WTC11 (cell line): ENCODE data around the gene SPRY2. TPM values are rescaled to one million over a fixed set of nuclear protein-coding genes. Genes with fewer than 3 reads are reported as not detected.

ENCODE experiments used
- ATAC-seq: fragments of 200-7000 bp; cut with Tn5 transposase; 2 replicates; pipeline ENCODE4 v1.10.0; 2021; ENCODE audit warnings: mild to moderate bottlenecking, moderate library complexity
- CTCF ChIA-PET: fragments of 300-600 bp; sonication (Branson Sonifier 250); formaldehyde crosslinking; loops from one replicate; lab custom pipeline; 2021; ENCODE audit warnings: antibody characterized with exemption; lab: Charles Lee
- POLR2A ChIA-PET: fragments of 350-600 bp; sonication (Branson Sonifier 250); formaldehyde crosslinking; loops from one replicate; lab custom pipeline; 2021; ENCODE audit warnings: antibody characterized with exemption; lab: Charles Lee
- DNase-seq: peaks from one replicate; pipeline ENCODE4 v3.0.0; 2021; ENCODE audit warnings: low spot score
- H3K27ac Mint-ChIP-seq: 2 replicates; pipeline ENCODE4 v1.8.0; 2021; ENCODE audit warnings: mixed read lengths
- H3K27me3 Mint-ChIP-seq: 2 replicates; pipeline ENCODE4 v1.8.0; 2021; ENCODE audit warnings: low read depth, mild to moderate bottlenecking, moderate library complexity, mixed read lengths
- H3K36me3 Mint-ChIP-seq: 2 replicates; pipeline ENCODE4 v1.8.0; 2021; ENCODE audit warnings: mixed read lengths
- H3K4me1 Mint-ChIP-seq: 2 replicates; pipeline ENCODE4 v1.8.0; 2022; ENCODE audit warnings: mixed read lengths
- H3K4me3 Mint-ChIP-seq: 2 replicates; pipeline ENCODE4 v1.8.0; 2021; ENCODE audit warnings: mild to moderate bottlenecking, moderate library complexity, mixed read lengths
- H3K9me3 Mint-ChIP-seq: 2 replicates; pipeline ENCODE4 v1.8.0; 2021; ENCODE audit warnings: mixed read lengths
- GRHL2 ChIP-seq: fragments of 250-450 bp; sonication (Bioruptor Pico); IDR thresholded peaks from 2 replicates; pipeline ENCODE4 v1.8.0; 2022; ENCODE audit warnings: mild to moderate bottlenecking, moderate library complexity; ENCODE audit not compliant: insufficient replicate concordance, severe bottlenecking
- GTF2I ChIP-seq: fragments of 250-450 bp; sonication (Bioruptor Pico); conservative IDR thresholded peaks from 2 replicates; pipeline ENCODE4 v1.4.0; 2021; ENCODE audit warnings: mild to moderate bottlenecking
- MXD4 ChIP-seq: fragments of 250-450 bp; sonication (Bioruptor Pico); IDR thresholded peaks from 2 replicates; pipeline ENCODE4 v1.8.0; 2021; ENCODE audit warnings: mild to moderate bottlenecking, moderate library complexity, borderline replicate concordance
- OVOL2 ChIP-seq: fragments of 250-450 bp; sonication (Bioruptor Pico); IDR thresholded peaks from 2 replicates; pipeline ENCODE4 v1.9.0; 2021; ENCODE audit warnings: mild to moderate bottlenecking, borderline replicate concordance
- TEAD4 ChIP-seq: sonication (generic); formaldehyde crosslinking; IDR thresholded peaks from 2 replicates; pipeline ENCODE4 v1.8.0; 2022; ENCODE audit warnings: mild to moderate bottlenecking, missing genetic modification reagents
- ZBTB21 ChIP-seq: sonication (generic); formaldehyde crosslinking; IDR thresholded peaks from 2 replicates; pipeline ENCODE4 v1.8.1; 2023; ENCODE audit warnings: mild to moderate bottlenecking, missing genetic modification reagents, borderline replicate concordance
- total RNA-seq: library from RNA; stranded (reverse); gene quantifications from 3 replicates; pipeline ENCODE4 v1.2.3, GENCODE V29; 2021
- TF ChIP-seq, protein P1 (sequence below): fragments of 250-450 bp; sonication (Bioruptor Pico); IDR thresholded peaks from 2 replicates; pipeline ENCODE4 v1.8.0; 2021; ENCODE audit warnings: mild to moderate bottlenecking
- TF ChIP-seq, protein P2 (sequence below): fragments of 250-450 bp; sonication (Bioruptor Pico); IDR thresholded peaks from 2 replicates; pipeline ENCODE4 v1.9.0; 2021; ENCODE audit warnings: mild to moderate bottlenecking
- TF ChIP-seq, protein P3 (sequence below): sonication (generic); formaldehyde crosslinking; IDR thresholded peaks from 2 replicates; pipeline ENCODE4 v1.8.0; 2023; ENCODE audit warnings: missing genetic modification reagents
- TF ChIP-seq, protein P4 (sequence below): fragments of 250-450 bp; sonication (Bioruptor Pico); IDR thresholded peaks from 2 replicates; pipeline ENCODE4 v1.9.0; 2021; ENCODE audit warnings: mild to moderate bottlenecking, borderline replicate concordance
- TF ChIP-seq, protein P5 (sequence below): fragments of 200-600 bp; IDR thresholded peaks from 2 replicates; pipeline ENCODE4 v1.8.0; 2022; ENCODE audit warnings: antibody characterized with exemption
- TF ChIP-seq, protein P6 (sequence below): sonication (generic); formaldehyde crosslinking; IDR thresholded peaks from 2 replicates; pipeline ENCODE4 v1.8.1; 2023; ENCODE audit warnings: mild to moderate bottlenecking, moderate library complexity, missing genetic modification reagents
- TF ChIP-seq, protein P7 (sequence below): sonication (generic); formaldehyde crosslinking; IDR thresholded peaks from 2 replicates; pipeline ENCODE4 v1.8.0; 2022; ENCODE audit warnings: mild to moderate bottlenecking, missing genetic modification reagents

Gene SPRY2
- total RNA-seq, 1 experiment from 2014 or later = 63.2 TPM

DNA sequence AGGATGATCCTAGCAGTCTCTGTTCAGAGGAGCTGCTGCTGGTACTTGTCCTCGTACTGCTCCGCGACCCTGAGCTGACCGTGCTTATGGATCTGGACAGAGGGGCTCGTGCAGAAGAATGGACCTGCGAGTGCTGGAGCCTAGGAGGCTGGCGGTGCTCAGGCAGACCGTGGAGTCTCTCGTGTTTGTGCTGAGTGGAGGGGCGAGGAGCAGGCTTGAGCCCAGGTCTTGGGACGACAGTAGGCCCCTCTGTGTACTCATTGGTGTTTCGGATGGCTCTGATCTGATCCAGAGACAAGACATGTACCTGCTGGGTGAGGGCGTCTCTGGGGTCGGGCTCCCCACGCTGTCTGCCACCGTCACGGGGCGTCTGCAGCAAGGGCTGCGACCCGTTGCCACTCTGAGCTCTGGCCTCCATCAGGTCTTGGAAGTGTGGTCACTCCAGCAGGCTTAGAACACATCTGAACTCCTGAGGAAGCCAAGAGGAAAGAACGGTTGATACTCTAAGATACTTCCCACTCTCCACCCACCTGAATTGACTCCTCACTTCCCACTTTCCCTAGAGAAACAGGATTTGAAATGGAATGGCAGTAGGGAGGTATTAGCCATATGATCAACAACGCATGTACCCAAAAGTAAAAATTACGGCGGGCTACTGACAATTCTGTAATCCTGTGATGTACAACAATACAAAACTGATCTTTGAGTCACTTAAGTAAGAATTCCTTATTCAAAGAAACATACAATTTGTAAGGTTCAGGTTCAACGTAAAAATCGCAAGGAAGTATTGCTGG is 3.4 kb downstream of the SPRY2 start:
- H3K27me3 Mint-ChIP-seq = no peaks in the 10 kb centered on the region
- H3K27ac Mint-ChIP-seq = peak overlapping the region; percentile 92
- peaks cover 47% of the 10 kb centered on the region for H3K36me3 Mint-ChIP-seq
- H3K4me3 Mint-ChIP-seq = no peak overlapping the region
- TF ChIP-seq GRHL2 (CRISPR knock-in tag) (no peak), MXD4 (CRISPR knock-in tag) (no peak), GTF2I (CRISPR knock-in tag) (no peak)
- TF ChIP-seq, protein P1, sequence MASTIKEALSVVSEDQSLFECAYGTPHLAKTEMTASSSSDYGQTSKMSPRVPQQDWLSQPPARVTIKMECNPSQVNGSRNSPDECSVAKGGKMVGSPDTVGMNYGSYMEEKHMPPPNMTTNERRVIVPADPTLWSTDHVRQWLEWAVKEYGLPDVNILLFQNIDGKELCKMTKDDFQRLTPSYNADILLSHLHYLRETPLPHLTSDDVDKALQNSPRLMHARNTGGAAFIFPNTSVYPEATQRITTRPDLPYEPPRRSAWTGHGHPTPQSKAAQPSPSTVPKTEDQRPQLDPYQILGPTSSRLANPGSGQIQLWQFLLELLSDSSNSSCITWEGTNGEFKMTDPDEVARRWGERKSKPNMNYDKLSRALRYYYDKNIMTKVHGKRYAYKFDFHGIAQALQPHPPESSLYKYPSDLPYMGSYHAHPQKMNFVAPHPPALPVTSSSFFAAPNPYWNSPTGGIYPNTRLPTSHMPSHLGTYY (CRISPR knock-in tag) = no peak
- TF ChIP-seq, protein P2, sequence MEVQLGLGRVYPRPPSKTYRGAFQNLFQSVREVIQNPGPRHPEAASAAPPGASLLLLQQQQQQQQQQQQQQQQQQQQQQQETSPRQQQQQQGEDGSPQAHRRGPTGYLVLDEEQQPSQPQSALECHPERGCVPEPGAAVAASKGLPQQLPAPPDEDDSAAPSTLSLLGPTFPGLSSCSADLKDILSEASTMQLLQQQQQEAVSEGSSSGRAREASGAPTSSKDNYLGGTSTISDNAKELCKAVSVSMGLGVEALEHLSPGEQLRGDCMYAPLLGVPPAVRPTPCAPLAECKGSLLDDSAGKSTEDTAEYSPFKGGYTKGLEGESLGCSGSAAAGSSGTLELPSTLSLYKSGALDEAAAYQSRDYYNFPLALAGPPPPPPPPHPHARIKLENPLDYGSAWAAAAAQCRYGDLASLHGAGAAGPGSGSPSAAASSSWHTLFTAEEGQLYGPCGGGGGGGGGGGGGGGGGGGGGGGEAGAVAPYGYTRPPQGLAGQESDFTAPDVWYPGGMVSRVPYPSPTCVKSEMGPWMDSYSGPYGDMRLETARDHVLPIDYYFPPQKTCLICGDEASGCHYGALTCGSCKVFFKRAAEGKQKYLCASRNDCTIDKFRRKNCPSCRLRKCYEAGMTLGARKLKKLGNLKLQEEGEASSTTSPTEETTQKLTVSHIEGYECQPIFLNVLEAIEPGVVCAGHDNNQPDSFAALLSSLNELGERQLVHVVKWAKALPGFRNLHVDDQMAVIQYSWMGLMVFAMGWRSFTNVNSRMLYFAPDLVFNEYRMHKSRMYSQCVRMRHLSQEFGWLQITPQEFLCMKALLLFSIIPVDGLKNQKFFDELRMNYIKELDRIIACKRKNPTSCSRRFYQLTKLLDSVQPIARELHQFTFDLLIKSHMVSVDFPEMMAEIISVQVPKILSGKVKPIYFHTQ (CRISPR knock-in tag) = no peak
- TF ChIP-seq, protein P3, sequence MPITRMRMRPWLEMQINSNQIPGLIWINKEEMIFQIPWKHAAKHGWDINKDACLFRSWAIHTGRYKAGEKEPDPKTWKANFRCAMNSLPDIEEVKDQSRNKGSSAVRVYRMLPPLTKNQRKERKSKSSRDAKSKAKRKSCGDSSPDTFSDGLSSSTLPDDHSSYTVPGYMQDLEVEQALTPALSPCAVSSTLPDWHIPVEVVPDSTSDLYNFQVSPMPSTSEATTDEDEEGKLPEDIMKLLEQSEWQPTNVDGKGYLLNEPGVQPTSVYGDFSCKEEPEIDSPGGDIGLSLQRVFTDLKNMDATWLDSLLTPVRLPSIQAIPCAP (CRISPR knock-in tag) = no peak
- TF ChIP-seq, protein P4, sequence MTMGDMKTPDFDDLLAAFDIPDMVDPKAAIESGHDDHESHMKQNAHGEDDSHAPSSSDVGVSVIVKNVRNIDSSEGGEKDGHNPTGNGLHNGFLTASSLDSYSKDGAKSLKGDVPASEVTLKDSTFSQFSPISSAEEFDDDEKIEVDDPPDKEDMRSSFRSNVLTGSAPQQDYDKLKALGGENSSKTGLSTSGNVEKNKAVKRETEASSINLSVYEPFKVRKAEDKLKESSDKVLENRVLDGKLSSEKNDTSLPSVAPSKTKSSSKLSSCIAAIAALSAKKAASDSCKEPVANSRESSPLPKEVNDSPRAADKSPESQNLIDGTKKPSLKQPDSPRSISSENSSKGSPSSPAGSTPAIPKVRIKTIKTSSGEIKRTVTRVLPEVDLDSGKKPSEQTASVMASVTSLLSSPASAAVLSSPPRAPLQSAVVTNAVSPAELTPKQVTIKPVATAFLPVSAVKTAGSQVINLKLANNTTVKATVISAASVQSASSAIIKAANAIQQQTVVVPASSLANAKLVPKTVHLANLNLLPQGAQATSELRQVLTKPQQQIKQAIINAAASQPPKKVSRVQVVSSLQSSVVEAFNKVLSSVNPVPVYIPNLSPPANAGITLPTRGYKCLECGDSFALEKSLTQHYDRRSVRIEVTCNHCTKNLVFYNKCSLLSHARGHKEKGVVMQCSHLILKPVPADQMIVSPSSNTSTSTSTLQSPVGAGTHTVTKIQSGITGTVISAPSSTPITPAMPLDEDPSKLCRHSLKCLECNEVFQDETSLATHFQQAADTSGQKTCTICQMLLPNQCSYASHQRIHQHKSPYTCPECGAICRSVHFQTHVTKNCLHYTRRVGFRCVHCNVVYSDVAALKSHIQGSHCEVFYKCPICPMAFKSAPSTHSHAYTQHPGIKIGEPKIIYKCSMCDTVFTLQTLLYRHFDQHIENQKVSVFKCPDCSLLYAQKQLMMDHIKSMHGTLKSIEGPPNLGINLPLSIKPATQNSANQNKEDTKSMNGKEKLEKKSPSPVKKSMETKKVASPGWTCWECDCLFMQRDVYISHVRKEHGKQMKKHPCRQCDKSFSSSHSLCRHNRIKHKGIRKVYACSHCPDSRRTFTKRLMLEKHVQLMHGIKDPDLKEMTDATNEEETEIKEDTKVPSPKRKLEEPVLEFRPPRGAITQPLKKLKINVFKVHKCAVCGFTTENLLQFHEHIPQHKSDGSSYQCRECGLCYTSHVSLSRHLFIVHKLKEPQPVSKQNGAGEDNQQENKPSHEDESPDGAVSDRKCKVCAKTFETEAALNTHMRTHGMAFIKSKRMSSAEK (CRISPR knock-in tag) = no peak
- TF ChIP-seq, all 79 proteins: peak for 0
- POLR2A ChIA-PET = interaction anchor here (1.3 kb wide), 1 partner anchor 40 kb away, joined by 3 read pairs; no protein-coding TSS in a partner anchor
- CTCF ChIA-PET = interaction anchor here (0.6 to 1.1 kb wide), 2 partner anchors 40 to 41 kb away, joined by 3 read pairs; no protein-coding TSS in a partner anchor
- no peaks in the 10 kb centered on the region for H3K9me3 Mint-ChIP-seq
- DNase-seq = no peak
- H3K4me1 Mint-ChIP-seq = peaks cover 42% of the 10 kb centered on the region
- ATAC-seq = no peak

DNA sequence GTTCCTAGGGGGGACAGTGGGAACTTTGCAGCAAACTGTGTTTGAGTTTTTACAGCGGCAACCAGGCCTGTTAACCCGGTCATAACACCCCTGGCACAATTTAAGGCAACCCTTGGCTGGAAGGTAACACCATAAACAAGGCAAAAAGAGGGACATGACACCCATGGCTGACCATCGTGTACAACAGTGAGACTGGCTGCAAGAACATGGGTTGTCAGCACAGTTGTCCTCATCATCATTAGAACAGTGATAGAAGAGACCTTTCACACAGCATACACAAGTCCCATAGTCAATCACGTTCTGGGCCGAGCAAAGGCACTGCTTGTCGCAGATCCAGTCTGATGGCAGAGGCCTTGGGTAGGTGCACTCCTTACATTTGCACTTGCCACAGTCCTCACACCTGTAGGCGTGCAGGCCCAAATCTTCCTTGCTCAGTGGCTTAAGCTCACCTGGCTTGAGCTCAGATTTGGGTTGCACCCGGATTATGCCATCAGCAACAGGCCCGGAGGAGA is 4.1 kb downstream of the SPRY2 start:
- DNase-seq (no peak), ATAC-seq (no peak)
- Mint-ChIP-seq H3K36me3 (peaks cover 54% of the 10 kb centered on the region), H3K4me3 (no peak overlapping the region), H3K27ac (peak overlapping the region; percentile 93), H3K9me3 (no peaks in the 10 kb centered on the region), H3K4me1 (peaks cover 44% of the 10 kb centered on the region), H3K27me3 (no peaks in the 10 kb centered on the region)
- ChIA-PET POLR2A (interaction anchor here (1.3 kb wide), 1 partner anchor 39 kb away, joined by 3 read pairs; no protein-coding TSS in a partner anchor), CTCF (interaction anchor here (1.1 kb wide), 1 partner anchor 39 kb away, joined by 3 read pairs; no protein-coding TSS in a partner anchor)
- TF ChIP-seq, protein P5, sequence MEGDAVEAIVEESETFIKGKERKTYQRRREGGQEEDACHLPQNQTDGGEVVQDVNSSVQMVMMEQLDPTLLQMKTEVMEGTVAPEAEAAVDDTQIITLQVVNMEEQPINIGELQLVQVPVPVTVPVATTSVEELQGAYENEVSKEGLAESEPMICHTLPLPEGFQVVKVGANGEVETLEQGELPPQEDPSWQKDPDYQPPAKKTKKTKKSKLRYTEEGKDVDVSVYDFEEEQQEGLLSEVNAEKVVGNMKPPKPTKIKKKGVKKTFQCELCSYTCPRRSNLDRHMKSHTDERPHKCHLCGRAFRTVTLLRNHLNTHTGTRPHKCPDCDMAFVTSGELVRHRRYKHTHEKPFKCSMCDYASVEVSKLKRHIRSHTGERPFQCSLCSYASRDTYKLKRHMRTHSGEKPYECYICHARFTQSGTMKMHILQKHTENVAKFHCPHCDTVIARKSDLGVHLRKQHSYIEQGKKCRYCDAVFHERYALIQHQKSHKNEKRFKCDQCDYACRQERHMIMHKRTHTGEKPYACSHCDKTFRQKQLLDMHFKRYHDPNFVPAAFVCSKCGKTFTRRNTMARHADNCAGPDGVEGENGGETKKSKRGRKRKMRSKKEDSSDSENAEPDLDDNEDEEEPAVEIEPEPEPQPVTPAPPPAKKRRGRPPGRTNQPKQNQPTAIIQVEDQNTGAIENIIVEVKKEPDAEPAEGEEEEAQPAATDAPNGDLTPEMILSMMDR = no peak
- TF ChIP-seq, protein P1 (CRISPR knock-in tag) = no peak
- TF ChIP-seq TEAD4 (CRISPR knock-in tag) (no peak), ZBTB21 (CRISPR knock-in tag) (no peak), OVOL2 (CRISPR knock-in tag) (no peak)
- TF ChIP-seq, protein P6, sequence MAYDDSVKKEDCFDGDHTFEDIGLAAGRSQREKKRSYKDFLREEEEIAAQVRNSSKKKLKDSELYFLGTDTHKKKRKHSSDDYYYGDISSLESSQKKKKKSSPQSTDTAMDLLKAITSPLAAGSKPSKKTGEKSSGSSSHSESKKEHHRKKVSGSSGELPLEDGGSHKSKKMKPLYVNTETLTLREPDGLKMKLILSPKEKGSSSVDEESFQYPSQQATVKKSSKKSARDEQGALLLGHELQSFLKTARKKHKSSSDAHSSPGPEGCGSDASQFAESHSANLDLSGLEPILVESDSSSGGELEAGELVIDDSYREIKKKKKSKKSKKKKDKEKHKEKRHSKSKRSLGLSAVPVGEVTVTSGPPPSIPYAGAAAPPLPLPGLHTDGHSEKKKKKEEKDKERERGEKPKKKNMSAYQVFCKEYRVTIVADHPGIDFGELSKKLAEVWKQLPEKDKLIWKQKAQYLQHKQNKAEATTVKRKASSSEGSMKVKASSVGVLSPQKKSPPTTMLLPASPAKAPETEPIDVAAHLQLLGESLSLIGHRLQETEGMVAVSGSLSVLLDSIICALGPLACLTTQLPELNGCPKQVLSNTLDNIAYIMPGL (CRISPR knock-in tag) = no peak
- TF ChIP-seq, protein P7, sequence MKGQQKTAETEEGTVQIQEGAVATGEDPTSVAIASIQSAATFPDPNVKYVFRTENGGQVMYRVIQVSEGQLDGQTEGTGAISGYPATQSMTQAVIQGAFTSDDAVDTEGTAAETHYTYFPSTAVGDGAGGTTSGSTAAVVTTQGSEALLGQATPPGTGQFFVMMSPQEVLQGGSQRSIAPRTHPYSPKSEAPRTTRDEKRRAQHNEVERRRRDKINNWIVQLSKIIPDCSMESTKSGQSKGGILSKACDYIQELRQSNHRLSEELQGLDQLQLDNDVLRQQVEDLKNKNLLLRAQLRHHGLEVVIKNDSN = no peak
